NT2/D1 (cell line): ENCODE data around the gene RPS6KA5.

ENCODE experiments used
- YY1 ChIP-seq: IDR thresholded peaks from 2 replicates; pipeline ENCODE4 v1.6.1; 2011; ENCODE audit not compliant: insufficient read length, insufficient read depth
- ZNF274 ChIP-seq: IDR thresholded peaks from 2 replicates; pipeline ENCODE4 v1.6.1; 2011; ENCODE audit warnings: mild to moderate bottlenecking, low read depth, low read length

- TF ChIP-seq YY1 (no peak), ZNF274 (no peak)
These were observed 209.0 kb downstream of the RPS6KA5 start for GRCh38 chr14:90851327-90852036.
